ENCODE measurements around the gene STAB1.

GRCh38 chr3:52458770-52459545, 36.2 kb upstream of the STAB1 start:
- no peak for TF ChIP-seq EZH2phosphoT487 (IDR thresholded peaks at IDR 0.05; ENCODE audit: insufficient read depth, low read depth)
- TF ChIP-seq EZH2 (IDR thresholded peaks at IDR 0.05; ENCODE audit: insufficient read depth, poor library complexity, severe bottlenecking): no peak
